Parathyroid adenoma (tissue), 2 donors: ENCODE measurements around the gene SMG6.

Experiments used
- H2AFZ ChIP-seq: fragments of 300-600 bp; sonication (generic); one replicate; pipeline ENCODE4 v1.7.0; 2017; ENCODE audit warnings: antibody characterized with exemption, mild to moderate bottlenecking
- H3K27ac ChIP-seq: fragments of 300-600 bp; sonication (generic); one replicate; pipeline ENCODE4 v1.7.0; 2017
- H3K27me3 ChIP-seq: fragments of 300-600 bp; sonication (generic); one replicate; pipeline ENCODE4 v1.7.0; 2017; ENCODE audit warnings: low read length; ENCODE audit not compliant: control insufficient read depth, insufficient read depth
- H3K36me3 ChIP-seq: fragments of 300-600 bp; sonication (generic); one replicate; pipeline ENCODE4 v1.7.0; 2017; ENCODE audit warnings: low read length; ENCODE audit not compliant: control insufficient read depth, insufficient read depth
- H3K4me1 ChIP-seq: fragments of 300-600 bp; sonication (generic); one replicate; pipeline ENCODE4 v1.7.0; 2017; ENCODE audit warnings: control low read depth
- H3K4me2 ChIP-seq: fragments of 300-600 bp; sonication (generic); one replicate; pipeline ENCODE4 v1.7.0; 2017; ENCODE audit warnings: low read length
- H3K4me3 ChIP-seq: fragments of 300-600 bp; sonication (generic); one replicate; pipeline ENCODE4 v1.7.0; 2017; ENCODE audit warnings: low read depth, low read length
- H3K79me2 ChIP-seq: fragments of 300-600 bp; sonication (generic); one replicate; pipeline ENCODE4 v1.7.0; 2017; ENCODE audit warnings: control low read depth
- H3K9ac ChIP-seq: fragments of 300-600 bp; sonication (generic); one replicate; pipeline ENCODE4 v1.7.0; 2017; ENCODE audit warnings: mild to moderate bottlenecking
- H3K9me3 ChIP-seq: fragments of 300-600 bp; sonication (generic); one replicate; pipeline ENCODE4 v1.7.0; 2017; ENCODE audit warnings: low read length; ENCODE audit not compliant: control insufficient read depth
- CTCF ChIP-seq: fragments of 300-600 bp; sonication (generic); IDR thresholded peaks from one replicate; pipeline ENCODE4 v1.7.0; 2017; ENCODE audit warnings: antibody characterized with exemption, mild to moderate bottlenecking
- donor health status: primary hyperparathyroidism.

Gene SMG6

GRCh38 chr17:2312736-2313135 is 9.2 kb upstream of the SMG6 start:
- no peak for TF ChIP-seq CTCF
- no peaks in the 10 kb centered on the region for H3K9me3 ChIP-seq
- no peaks in the 10 kb centered on the region for H3K27me3 ChIP-seq
- no peaks in the 10 kb centered on the region for H3K4me1 ChIP-seq
- H3K36me3 ChIP-seq, result no peaks in the 10 kb centered on the region
- H3K79me2 ChIP-seq, result no peaks in the 10 kb centered on the region
- no peak overlapping the region for H3K4me3 ChIP-seq
- no peak overlapping the region for H3K27ac ChIP-seq
- H3K9ac ChIP-seq, result no peak overlapping the region
- H2AFZ ChIP-seq, result no peak overlapping the region
- no peak overlapping the region for H3K4me2 ChIP-seq

GRCh38 chr17:2309338-2310154 is 6.0 kb upstream of the SMG6 start:
- H3K4me1 ChIP-seq, result no peaks in the 10 kb centered on the region
- no peak overlapping the region for H3K27ac ChIP-seq
- no peak overlapping the region for H2AFZ ChIP-seq
- TF ChIP-seq CTCF, result no peak
- peaks cover 5% of the 10 kb centered on the region for H3K79me2 ChIP-seq
- H3K9ac ChIP-seq, result no peak overlapping the region
- H3K27me3 ChIP-seq, result no peaks in the 10 kb centered on the region
- no peak overlapping the region for H3K4me3 ChIP-seq
- no peak overlapping the region for H3K4me2 ChIP-seq
- H3K9me3 ChIP-seq, result no peaks in the 10 kb centered on the region
- no peaks in the 10 kb centered on the region for H3K36me3 ChIP-seq

- Histone ChIP-seq H3K4me1 (no peaks in the 10 kb centered on the region), H2AFZ (no peak overlapping the region), H3K4me3 (no peak overlapping the region), H3K9me3 (no peaks in the 10 kb centered on the region), H3K9ac (no peak overlapping the region), H3K27me3 (no peaks in the 10 kb centered on the region), H3K4me2 (no peak overlapping the region), H3K79me2 (peaks cover 22% of the 10 kb centered on the region), H3K27ac (no peak overlapping the region), H3K36me3 (no peaks in the 10 kb centered on the region)
- no peak for TF ChIP-seq CTCF
These were observed 1.3 kb upstream of the SMG6 start for GRCh38 chr17:2304931-2305330.

GRCh38 chr17:2302778-2303203 is 794 bp downstream of the SMG6 start:
- Histone ChIP-seq H3K4me2 (peak overlapping the region; percentile 78), H3K36me3 (no peaks in the 10 kb centered on the region), H3K27me3 (no peaks in the 10 kb centered on the region), H3K79me2 (peaks cover 34% of the 10 kb centered on the region), H3K4me3 (peak overlapping the region; percentile 96), H3K9me3 (no peaks in the 10 kb centered on the region), H3K27ac (peak overlapping the region; percentile 84), H3K9ac (peak overlapping the region; percentile 50), H2AFZ (peak overlapping the region; percentile 94), H3K4me1 (no peaks in the 10 kb centered on the region)
- no peak for TF ChIP-seq CTCF

GRCh38 chr17:2299756-2300155 is 3.8 kb downstream of the SMG6 start:
- no peak for TF ChIP-seq CTCF
- Histone ChIP-seq H3K9ac (no peak overlapping the region), H3K36me3 (no peaks in the 10 kb centered on the region), H3K4me2 (no peak overlapping the region), H3K4me1 (no peaks in the 10 kb centered on the region), H3K79me2 (peaks cover 44% of the 10 kb centered on the region), H3K27me3 (no peaks in the 10 kb centered on the region), H2AFZ (no peak overlapping the region), H3K9me3 (no peaks in the 10 kb centered on the region), H3K4me3 (no peak overlapping the region), H3K27ac (no peak overlapping the region)
